ENCODE results near the gene AGTR2. TPM values are rescaled to one million over a fixed set of nuclear protein-coding genes. Genes with fewer than 3 reads are reported as not detected.

AGTR2 gene
- polyA plus RNA-seq, 1 donor (not counting 4 experiments of a cell fraction or from before 2014, with no cell fraction given), result not detected

- no peaks in the 10 kb centered on the region for H4K20me1 ChIP-seq (ENCODE audit: control insufficient read depth, extremely low read depth, insufficient read depth, low read length)
- H3K9ac ChIP-seq (ENCODE audit: control insufficient read depth, extremely low read depth, insufficient read depth, low read length), result no peak overlapping the region
- no peaks in the 10 kb centered on the region for H3K27me3 ChIP-seq (ENCODE audit: control insufficient read depth, extremely low read depth, insufficient read depth, low read length)
- TF ChIP-seq CTCF (optimal IDR thresholded peaks at IDR 0.05 in 1 of 3, IDR thresholded peaks at IDR 0.05 in 1 of 3, conservative IDR thresholded peaks at IDR 0.05 in 1 of 3; ENCODE audit: extremely low read depth in 1 of 3, insufficient read depth in 2 of 3, low read length in 3 of 3), result no peak
- no peak for TF ChIP-seq EZH2 (IDR thresholded peaks at IDR 0.05; ENCODE audit: low read length)
- H3K79me2 ChIP-seq (ENCODE audit: control insufficient read depth, insufficient read depth, low read length), result no peaks in the 10 kb centered on the region
- no peaks in the 10 kb centered on the region for H3K9me1 ChIP-seq (ENCODE audit: control insufficient read depth, extremely low read depth, insufficient read depth, low read length)
- H3K27ac ChIP-seq (ENCODE audit: control insufficient read depth, insufficient read depth, low read length), result no peak overlapping the region
- H3K9me3 ChIP-seq (ENCODE audit: control insufficient read depth, low read depth, low read length), result no peaks in the 10 kb centered on the region
- DNase-seq (ENCODE audit: low read depth, low spot score) (no peak), FAIRE-seq (no peak)
- H3K4me1 ChIP-seq (ENCODE audit: control insufficient read depth, extremely low read depth, insufficient read depth, low read length), result no peaks in the 10 kb centered on the region
- H3K36me3 ChIP-seq (ENCODE audit: control insufficient read depth in 2 of 2, extremely low read depth in 1 of 2, insufficient read depth in 2 of 2, low read length in 2 of 2), result no peaks in the 10 kb centered on the region
- dilution Hi-C loops (cut with MboI; ENCODE audit: extremely low pct_ligation_motif_present, low sequenced_read_pairs), result no loop called here
- H3K4me3 ChIP-seq (ENCODE audit: control insufficient read depth in 2 of 3, extremely low read depth in 1 of 3, insufficient read depth in 2 of 3, low read depth in 1 of 3, low read length in 3 of 3), result no peak overlapping the region
- no peak overlapping the region for H2AFZ ChIP-seq (ENCODE audit: control insufficient read depth, low read length)
- H3K4me2 ChIP-seq (ENCODE audit: control insufficient read depth, extremely low read depth, insufficient read depth, low read depth, low read length), result no peak overlapping the region
Observed at GRCh38 chrX:116142976-116143375, 27.6 kb upstream of the AGTR2 start.

DNA sequence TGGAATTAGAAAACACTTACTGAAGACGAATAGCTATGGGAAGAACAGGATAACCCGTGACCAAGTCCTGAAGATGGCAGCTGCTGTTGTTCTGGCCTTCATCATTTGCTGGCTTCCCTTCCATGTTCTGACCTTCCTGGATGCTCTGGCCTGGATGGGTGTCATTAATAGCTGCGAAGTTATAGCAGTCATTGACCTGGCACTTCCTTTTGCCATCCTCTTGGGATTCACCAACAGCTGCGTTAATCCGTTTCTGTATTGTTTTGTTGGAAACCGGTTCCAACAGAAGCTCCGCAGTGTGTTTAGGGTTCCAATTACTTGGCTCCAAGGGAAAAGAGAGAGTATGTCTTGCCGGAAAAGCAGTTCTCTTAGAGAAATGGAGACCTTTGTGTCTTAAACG is 2.4 kb downstream of the AGTR2 start:
- Histone ChIP-seq H2AFZ (ENCODE audit: control insufficient read depth, low read length) (no peak overlapping the region), H4K20me1 (ENCODE audit: control insufficient read depth, extremely low read depth, insufficient read depth, low read length) (no peaks in the 10 kb centered on the region), H3K4me3 (ENCODE audit: control insufficient read depth in 2 of 3, extremely low read depth in 1 of 3, insufficient read depth in 2 of 3, low read depth in 1 of 3, low read length in 3 of 3) (no peak overlapping the region), H3K4me1 (ENCODE audit: control insufficient read depth, extremely low read depth, insufficient read depth, low read length) (no peaks in the 10 kb centered on the region), H3K79me2 (ENCODE audit: control insufficient read depth, insufficient read depth, low read length) (no peaks in the 10 kb centered on the region), H3K4me2 (ENCODE audit: control insufficient read depth, extremely low read depth, insufficient read depth, low read depth, low read length) (no peak overlapping the region), H3K9ac (ENCODE audit: control insufficient read depth, extremely low read depth, insufficient read depth, low read length) (no peak overlapping the region), H3K27me3 (ENCODE audit: control insufficient read depth, extremely low read depth, insufficient read depth, low read length) (no peaks in the 10 kb centered on the region), H3K36me3 (ENCODE audit: control insufficient read depth in 2 of 2, extremely low read depth in 1 of 2, insufficient read depth in 2 of 2, low read length in 2 of 2) (no peaks in the 10 kb centered on the region), H3K9me3 (ENCODE audit: control insufficient read depth, low read depth, low read length) (no peaks in the 10 kb centered on the region), H3K27ac (ENCODE audit: control insufficient read depth, insufficient read depth, low read length) (no peak overlapping the region), H3K9me1 (ENCODE audit: control insufficient read depth, extremely low read depth, insufficient read depth, low read length) (no peaks in the 10 kb centered on the region)
- DNase-seq (ENCODE audit: low read depth, low spot score) (no peak), FAIRE-seq (no peak)
- no peak for TF ChIP-seq EZH2 (IDR thresholded peaks at IDR 0.05; ENCODE audit: low read length)
- TF ChIP-seq CTCF (optimal IDR thresholded peaks at IDR 0.05 in 1 of 3, IDR thresholded peaks at IDR 0.05 in 1 of 3, conservative IDR thresholded peaks at IDR 0.05 in 1 of 3; ENCODE audit: extremely low read depth in 1 of 3, insufficient read depth in 2 of 3, low read length in 3 of 3), result no peak
- dilution Hi-C loops (cut with MboI; ENCODE audit: extremely low pct_ligation_motif_present, low sequenced_read_pairs), result no loop called here
